ENCODE measurements around the gene LTC4S. TPM values are rescaled to one million over a fixed set of nuclear protein-coding genes. Genes with fewer than 3 reads are reported as not detected.

The LTC4S gene
- total and polyA plus RNA-seq, 2 donors (not counting 3 experiments of a cell fraction or from before 2014, with no cell fraction given), result 0.95 to 6.3 TPM

DNA sequence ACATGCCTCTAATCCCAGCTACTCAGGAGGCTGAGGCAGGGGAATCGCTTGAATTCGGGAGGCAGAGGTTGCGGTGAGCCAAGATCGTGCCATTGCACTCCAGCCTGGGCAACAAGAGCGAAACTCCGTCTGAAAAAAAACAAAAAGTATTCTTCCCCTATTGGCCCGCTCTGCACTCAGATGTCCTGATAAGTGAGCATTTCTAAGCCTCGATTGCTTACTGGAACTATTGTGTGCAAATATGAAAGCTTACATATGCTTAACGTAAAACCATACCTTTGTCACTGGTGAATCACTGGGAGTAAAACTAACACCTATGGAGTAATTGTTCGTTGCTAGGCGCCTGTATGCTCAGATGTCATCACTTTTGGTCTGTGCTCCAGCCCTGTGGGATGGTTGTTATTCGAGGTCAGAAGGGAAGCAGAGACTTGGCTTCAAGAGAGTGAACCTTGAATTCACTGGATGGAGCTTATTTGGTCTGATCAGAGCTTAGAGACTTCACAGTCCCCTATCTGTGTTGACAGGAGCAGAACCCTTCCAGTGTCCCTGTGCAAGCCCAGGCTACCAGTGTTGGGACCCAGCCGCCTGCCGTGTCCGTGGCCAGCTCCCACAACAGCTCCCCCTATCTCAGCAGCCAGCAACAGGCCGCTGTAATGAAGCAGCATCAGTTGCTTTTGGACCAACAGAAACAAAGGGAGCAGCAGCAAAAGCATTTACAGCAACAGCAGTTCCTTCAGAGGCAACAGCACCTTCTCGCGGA, 25.3 kb upstream of the LTC4S start:
- dilution Hi-C loops (cut with MboI; ENCODE audit: extremely low pct_ligation_motif_present, low sequenced_read_pairs) (no loop called here), intact Hi-C loops (cut with micrococcal nuclease) (no loop called here)
- Histone ChIP-seq H3K4me1 (ENCODE audit: control insufficient read depth, extremely low read depth, insufficient read depth, low read length) (peaks cover 33% of the 10 kb centered on the region), H3K9me3 (replicated peaks; ENCODE audit: control insufficient read depth, insufficient read depth, low read length) (no peaks in the 10 kb centered on the region), H2AFZ (ENCODE audit: low read depth, low read length) (no peak overlapping the region), H3K4me3 (replicated peaks in 1 of 3; ENCODE audit: insufficient read depth in 1 of 3, low read depth in 1 of 3, low read length in 3 of 3) (no peak overlapping the region), H3K36me3 (ENCODE audit: control insufficient read depth in 2 of 2, extremely low read depth in 1 of 2, insufficient read depth in 2 of 2, low read length in 2 of 2) (peaks cover 6 to 16% of the 10 kb centered on the region in 2 experiments), H3K4me2 (ENCODE audit: insufficient read depth, low read length) (no peak overlapping the region), H3K27ac (ENCODE audit: insufficient read depth, low read depth, low read length) (no peak overlapping the region), H3K27me3 (ENCODE audit: control insufficient read depth in 2 of 2, insufficient read depth in 2 of 2, low read length in 2 of 2) (no peaks in the 10 kb centered on the region), H3K9ac (replicated peaks; ENCODE audit: extremely low read depth, insufficient read depth, low read length) (no peak overlapping the region), H3K9me1 (replicated peaks; ENCODE audit: control insufficient read depth, extremely low read depth, insufficient read depth, low read length) (no peaks in the 10 kb centered on the region), H4K20me1 (replicated peaks; ENCODE audit: control insufficient read depth, extremely low read depth, insufficient read depth, low read length) (no peaks in the 10 kb centered on the region), H3K79me2 (ENCODE audit: control insufficient read depth, insufficient read depth, low read length) (peaks cover 37% of the 10 kb centered on the region)
- ChIA-PET CTCF (interaction anchor here (0.9 to 1.1 kb wide), 3 partner anchors 9 to 19 kb away, joined by 3 to 6 read pairs (median 3); no protein-coding TSS in a partner anchor), POLR2A (no interaction called here)
- BruUV-seq (replicated peaks), result no TSS peak
- TF ChIP-seq POLR2A (IDR thresholded peaks at IDR 0.05; ENCODE audit: low read depth, low read length) (no peak), EZH2 (IDR thresholded peaks at IDR 0.05; ENCODE audit: borderline replicate concordance, low read depth, low read length, severe bottlenecking) (no peak), POLR2AphosphoS5 (IDR thresholded peaks at IDR 0.05; ENCODE audit: insufficient read depth, low read depth, low read length) (no peak), GATA2 (IDR thresholded peaks at IDR 0.05; ENCODE audit: insufficient read depth, insufficient read length, low read depth, low read length) (no peak), FOS (IDR thresholded peaks at IDR 0.05; ENCODE audit: borderline replicate concordance, insufficient read depth, low read length) (no peak), JUN (IDR thresholded peaks at IDR 0.05; ENCODE audit: borderline replicate concordance, insufficient read depth, insufficient read length, low read depth) (no peak), MYC (IDR thresholded peaks at IDR 0.05; ENCODE audit: low read depth, low read length) (no peak)
- TF ChIP-seq, protein P1, sequence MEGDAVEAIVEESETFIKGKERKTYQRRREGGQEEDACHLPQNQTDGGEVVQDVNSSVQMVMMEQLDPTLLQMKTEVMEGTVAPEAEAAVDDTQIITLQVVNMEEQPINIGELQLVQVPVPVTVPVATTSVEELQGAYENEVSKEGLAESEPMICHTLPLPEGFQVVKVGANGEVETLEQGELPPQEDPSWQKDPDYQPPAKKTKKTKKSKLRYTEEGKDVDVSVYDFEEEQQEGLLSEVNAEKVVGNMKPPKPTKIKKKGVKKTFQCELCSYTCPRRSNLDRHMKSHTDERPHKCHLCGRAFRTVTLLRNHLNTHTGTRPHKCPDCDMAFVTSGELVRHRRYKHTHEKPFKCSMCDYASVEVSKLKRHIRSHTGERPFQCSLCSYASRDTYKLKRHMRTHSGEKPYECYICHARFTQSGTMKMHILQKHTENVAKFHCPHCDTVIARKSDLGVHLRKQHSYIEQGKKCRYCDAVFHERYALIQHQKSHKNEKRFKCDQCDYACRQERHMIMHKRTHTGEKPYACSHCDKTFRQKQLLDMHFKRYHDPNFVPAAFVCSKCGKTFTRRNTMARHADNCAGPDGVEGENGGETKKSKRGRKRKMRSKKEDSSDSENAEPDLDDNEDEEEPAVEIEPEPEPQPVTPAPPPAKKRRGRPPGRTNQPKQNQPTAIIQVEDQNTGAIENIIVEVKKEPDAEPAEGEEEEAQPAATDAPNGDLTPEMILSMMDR (IDR thresholded peaks at IDR 0.05; ENCODE audit: extremely low read depth in 1 of 2, insufficient read depth in 1 of 2, low read depth in 1 of 2, low read length in 2 of 2), result no peak
- TF ChIP-seq, protein P2, sequence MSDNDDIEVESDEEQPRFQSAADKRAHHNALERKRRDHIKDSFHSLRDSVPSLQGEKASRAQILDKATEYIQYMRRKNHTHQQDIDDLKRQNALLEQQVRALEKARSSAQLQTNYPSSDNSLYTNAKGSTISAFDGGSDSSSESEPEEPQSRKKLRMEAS (IDR thresholded peaks at IDR 0.05; ENCODE audit: insufficient read depth, insufficient read length), result no peak
- DNase-seq (ENCODE audit: low read depth, low spot score) (no peak), FAIRE-seq (no peak)

Measured in endothelial cell of umbilical vein (primary cell).